BE2C (cell line): ENCODE data around the gene TRAPPC2.

Source experiments
- DNase-seq: peaks from one replicate; pipeline ENCODE4 v3.0.0-alpha.2; 2020
- H3K27me3 ChIP-seq: fragments of 250-450 bp; sonication (Bioruptor Pico); 2 replicates; pipeline ENCODE4 v1.5.1; 2020; ENCODE audit warnings: mild to moderate bottlenecking
- H3K36me3 ChIP-seq: fragments of 250-450 bp; sonication (Bioruptor Pico); 2 replicates; pipeline ENCODE4 v1.5.1; 2020; ENCODE audit warnings: mild to moderate bottlenecking
- H3K4me1 ChIP-seq: fragments of 250-450 bp; sonication (Bioruptor Pico); 2 replicates; pipeline ENCODE4 v1.5.1; 2020
- H3K4me3 ChIP-seq: 2 replicates; pipeline ENCODE4 v1.5.1; 2011; ENCODE audit warnings: low read depth, low read length
- H3K9me3 ChIP-seq: fragments of 250-450 bp; sonication (Bioruptor Pico); 2 replicates; pipeline ENCODE4 v1.5.1; 2020
- TF ChIP-seq, protein P1 (sequence below): IDR thresholded peaks from 2 replicates; pipeline ENCODE4 v1.5.1; 2012; ENCODE audit warnings: mild to moderate bottlenecking, low read depth, low read length

TRAPPC2 gene

GRCh38 chrX:13688958-13689740 is 45.3 kb downstream of the TRAPPC2 start, which contains the start of gene RAB9A:
RAB9A (plus strand) TSS chrX:13689128; CDS start chrX:13708747, 19,619 bp downstream.
- Histone ChIP-seq H3K27me3 (no peaks in the 10 kb centered on the region), H3K4me1 (peaks cover 5% of the 10 kb centered on the region; the same call in 1 of the 2 replicates), H3K36me3 (no peaks in the 10 kb centered on the region), H3K4me3 (peak within 1 kb of the TSS; percentile 85), H3K9me3 (no peaks in the 10 kb centered on the region)
- DNase-seq = peak; percentile 88
- TF ChIP-seq, protein P1, sequence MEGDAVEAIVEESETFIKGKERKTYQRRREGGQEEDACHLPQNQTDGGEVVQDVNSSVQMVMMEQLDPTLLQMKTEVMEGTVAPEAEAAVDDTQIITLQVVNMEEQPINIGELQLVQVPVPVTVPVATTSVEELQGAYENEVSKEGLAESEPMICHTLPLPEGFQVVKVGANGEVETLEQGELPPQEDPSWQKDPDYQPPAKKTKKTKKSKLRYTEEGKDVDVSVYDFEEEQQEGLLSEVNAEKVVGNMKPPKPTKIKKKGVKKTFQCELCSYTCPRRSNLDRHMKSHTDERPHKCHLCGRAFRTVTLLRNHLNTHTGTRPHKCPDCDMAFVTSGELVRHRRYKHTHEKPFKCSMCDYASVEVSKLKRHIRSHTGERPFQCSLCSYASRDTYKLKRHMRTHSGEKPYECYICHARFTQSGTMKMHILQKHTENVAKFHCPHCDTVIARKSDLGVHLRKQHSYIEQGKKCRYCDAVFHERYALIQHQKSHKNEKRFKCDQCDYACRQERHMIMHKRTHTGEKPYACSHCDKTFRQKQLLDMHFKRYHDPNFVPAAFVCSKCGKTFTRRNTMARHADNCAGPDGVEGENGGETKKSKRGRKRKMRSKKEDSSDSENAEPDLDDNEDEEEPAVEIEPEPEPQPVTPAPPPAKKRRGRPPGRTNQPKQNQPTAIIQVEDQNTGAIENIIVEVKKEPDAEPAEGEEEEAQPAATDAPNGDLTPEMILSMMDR = no peak

GRCh38 chrX:13688384-13688957 is 45.9 kb downstream of the TRAPPC2 start:
- Histone ChIP-seq H3K4me3 (peak overlapping the region; percentile 85), H3K27me3 (no peaks in the 10 kb centered on the region), H3K9me3 (no peaks in the 10 kb centered on the region), H3K36me3 (no peaks in the 10 kb centered on the region), H3K4me1 (peaks cover 5% of the 10 kb centered on the region; the same call in 1 of the 2 replicates)
- TF ChIP-seq, protein P1 = no peak
- DNase-seq = no peak

DNA sequence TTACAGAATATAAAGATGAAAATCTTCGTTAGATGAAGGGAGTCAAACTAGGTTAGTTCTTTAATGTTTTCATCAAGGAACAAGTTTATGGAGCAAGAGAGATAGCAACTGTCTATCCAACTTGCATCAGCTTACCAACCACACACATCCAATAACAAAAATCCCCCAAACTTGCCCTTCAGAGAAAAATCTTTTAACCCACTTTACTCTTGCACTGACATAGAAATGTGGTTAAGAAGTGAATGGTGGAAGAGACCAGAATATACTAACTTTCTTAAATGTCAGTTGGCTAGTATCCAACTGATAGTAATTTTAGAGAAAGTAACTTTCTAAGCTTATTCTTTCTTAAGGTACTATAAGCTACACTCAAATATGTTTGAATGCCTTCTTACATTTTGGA is 47.2 kb downstream of the TRAPPC2 start:
- Histone ChIP-seq H3K9me3 (no peaks in the 10 kb centered on the region), H3K4me3 (no peak overlapping the region), H3K36me3 (no peaks in the 10 kb centered on the region), H3K4me1 (no peaks in the 10 kb centered on the region), H3K27me3 (no peaks in the 10 kb centered on the region)
- TF ChIP-seq, protein P1 = no peak
- DNase-seq = no peak

DNA sequence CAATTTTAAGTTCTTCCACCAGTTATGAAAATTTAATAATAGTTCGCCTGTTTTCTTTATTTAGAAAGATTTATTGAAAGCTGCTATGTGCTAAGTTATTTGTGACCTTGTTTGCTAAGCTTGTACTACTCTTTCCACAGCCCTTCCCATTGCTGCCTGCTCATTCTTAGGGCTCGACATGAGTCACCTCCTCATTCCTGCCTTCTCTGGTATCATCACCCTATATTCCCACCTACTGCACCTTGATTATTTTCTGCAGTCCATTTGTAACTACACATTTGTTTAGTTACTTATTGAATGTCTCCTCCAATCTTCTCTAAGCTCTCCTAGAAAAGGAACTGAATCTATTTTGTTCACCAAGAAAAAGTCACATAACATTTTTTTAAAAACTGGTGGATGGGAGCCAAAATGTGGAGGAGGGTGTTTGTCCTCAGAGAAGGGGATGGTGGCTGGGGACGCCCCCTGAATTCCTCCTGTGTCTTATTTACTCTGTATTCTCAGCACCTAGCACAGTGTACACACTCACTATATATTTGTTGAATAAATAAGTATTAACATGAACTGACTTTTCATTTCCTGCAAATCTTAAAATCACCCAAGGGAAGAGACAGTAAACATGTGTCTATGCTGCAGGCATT is 49.2 kb downstream of the TRAPPC2 start:
- H3K9me3 ChIP-seq = no peaks in the 10 kb centered on the region
- H3K4me3 ChIP-seq = no peak overlapping the region
- H3K4me1 ChIP-seq = no peaks in the 10 kb centered on the region
- TF ChIP-seq, protein P1 = no peak
- no peaks in the 10 kb centered on the region for H3K27me3 ChIP-seq
- no peak for DNase-seq
- H3K36me3 ChIP-seq = no peaks in the 10 kb centered on the region

DNA sequence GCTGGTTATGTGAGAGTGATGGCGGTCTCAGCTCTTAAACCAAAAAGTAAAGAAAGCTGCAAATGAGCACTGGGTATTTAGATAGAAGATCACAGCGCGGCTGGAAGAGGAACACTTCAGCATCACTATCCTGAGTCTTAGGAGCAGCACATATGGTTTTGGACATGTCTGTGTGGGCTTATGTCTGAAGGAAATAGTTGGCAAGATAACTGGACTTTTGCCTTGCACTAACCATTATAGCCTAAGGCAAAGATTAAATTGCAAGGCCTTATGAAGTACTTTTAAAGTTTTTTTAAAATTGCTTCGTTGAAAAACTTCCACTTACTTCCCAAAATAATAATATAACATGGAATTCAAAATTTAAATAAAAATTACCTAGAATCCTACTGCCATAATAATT is 50.1 kb downstream of the TRAPPC2 start:
- Histone ChIP-seq H3K36me3 (no peaks in the 10 kb centered on the region), H3K27me3 (no peaks in the 10 kb centered on the region), H3K4me1 (no peaks in the 10 kb centered on the region), H3K4me3 (no peak overlapping the region), H3K9me3 (no peaks in the 10 kb centered on the region)
- DNase-seq = no peak
- TF ChIP-seq, protein P1 = no peak
